GM12878 (cell line): ENCODE measurements around the gene ACOT7.

ENCODE experiments used
- CTCF ChIP-seq, 3 experiments: IDR thresholded peaks in 2 of 3; conservative IDR thresholded peaks in 1 of 3; 2 replicates each; pipeline ENCODE4 v1.5.1; 2011; ENCODE audit warnings: low read depth in 3 of 3, low read length in 3 of 3, mild to moderate bottlenecking in 3 of 3, control low read depth in 2 of 3, moderate library complexity in 2 of 3, inconsistent platforms in 1 of 3, mixed read lengths in 1 of 3; ENCODE audit not compliant: control insufficient read depth in 2 of 3, insufficient read depth in 1 of 3; ENCODE audit errors: extremely low read depth in 1 of 3
- DPF2 ChIP-seq: fragments of 450-650 bp; IDR thresholded peaks from 2 replicates; pipeline ENCODE4 v1.6.1; 2017; ENCODE audit warnings: mild to moderate bottlenecking
- GABPA ChIP-seq: IDR thresholded peaks from 2 replicates; pipeline ENCODE4 v1.6.1; 2014; ENCODE audit warnings: antibody characterized with exemption, low read depth, mild to moderate bottlenecking, inconsistent platforms
- YY1 ChIP-seq: IDR thresholded peaks from 2 replicates; pipeline ENCODE4 v1.6.1; 2011; ENCODE audit warnings: low read depth, mild to moderate bottlenecking, low read length

- TF ChIP-seq CTCF (IDR thresholded peaks at IDR 0.05 in 2 of 3, conservative IDR thresholded peaks at IDR 0.05 in 1 of 3; ENCODE audit: control insufficient read depth in 2 of 3, extremely low read depth in 1 of 3, insufficient read depth in 1 of 3, low read depth in 3 of 3, low read length in 3 of 3), result peak; percentile 73 to 96 (median 85)
- 0 out of 2 replicates have a peak, but pooled peaks have one; percentile 49 for TF ChIP-seq DPF2
- no peak for TF ChIP-seq GABPA
- peak; percentile 75 for TF ChIP-seq YY1
Observed at GRCh38 chr1:6245086-6245868, 148.3 kb downstream of the ACOT7 start.
